A673 (cell line): ENCODE results near the gene RASA3. TPM values are rescaled to one million over a fixed set of nuclear protein-coding genes. Genes with fewer than 3 reads are reported as not detected.

Source experiments
- BruUV-seq: library from RNA; stranded (reverse); fragments of 400-500 nt; replicated peaks from 2 replicates; lab custom pipeline; 2021; lab: Mats Ljungman, UMichigan
- CTCF ChIA-PET: fragments of 300-600 bp; sonication (Branson Sonifier 250); formaldehyde crosslinking; loops from one replicate; lab custom pipeline; 2022; ENCODE audit warnings: antibody characterized with exemption; lab: Charles Lee
- POLR2A ChIA-PET: fragments of 300-600 bp; sonication (Branson Sonifier 250); formaldehyde crosslinking; loops from one replicate; lab custom pipeline; 2022; ENCODE audit warnings: antibody characterized with exemption; ENCODE audit not compliant: low non-redundant PET; lab: Charles Lee
- DNase-seq: peaks from one replicate; pipeline ENCODE4 v3.0.0-alpha.2; 2015; ENCODE audit warnings: low spot score
- H3K27ac ChIP-seq: fragments of 200-600 bp; sonication (generic); 2 replicates; pipeline ENCODE4 v1.5.1; 2016; ENCODE audit warnings: mixed run types, low read depth, mild to moderate bottlenecking, mixed read lengths, antibody characterized with exemption, low read length; ENCODE audit not compliant: poor library complexity, severe bottlenecking
- H3K27me3 ChIP-seq: fragments of 200-600 bp; sonication (generic); replicated peaks from 2 replicates; pipeline ENCODE4 v1.6.1; 2017; ENCODE audit warnings: mixed run types, low read depth, mild to moderate bottlenecking, mixed read lengths, antibody characterized with exemption, low read length; ENCODE audit not compliant: insufficient read depth, poor library complexity
- H3K36me3 ChIP-seq: fragments of 200-600 bp; sonication (generic); 2 replicates; pipeline ENCODE4 v1.6.1; 2016; ENCODE audit warnings: mixed run types, mild to moderate bottlenecking, mixed read lengths, antibody characterized with exemption, low read length; ENCODE audit not compliant: insufficient read depth, poor library complexity, severe bottlenecking
- H3K4me1 ChIP-seq: fragments of 200-600 bp; sonication (generic); 2 replicates; pipeline ENCODE4 v1.6.1; 2017; ENCODE audit warnings: mixed run types, mild to moderate bottlenecking, mixed read lengths, antibody characterized with exemption, low read length; ENCODE audit not compliant: insufficient read depth, poor library complexity, severe bottlenecking
- H3K4me3 ChIP-seq: fragments of 200-600 bp; sonication (generic); 2 replicates; pipeline ENCODE4 v1.5.1; 2016; ENCODE audit warnings: low read depth, mixed run types, mild to moderate bottlenecking, mixed read lengths, low read length; ENCODE audit not compliant: poor library complexity, severe bottlenecking
- H3K9me3 ChIP-seq: fragments of 200-600 bp; sonication (generic); 2 replicates; pipeline ENCODE4 v1.6.1; 2016; ENCODE audit warnings: mixed run types, low read depth, mild to moderate bottlenecking, mixed read lengths, antibody characterized with exemption, low read length; ENCODE audit not compliant: poor library complexity, severe bottlenecking
- CTCF ChIP-seq: fragments of 300-800, 200-600 bp; sonication (generic); conservative IDR thresholded peaks from 2 replicates; pipeline ENCODE4 v1.5.1; 2017; ENCODE audit warnings: low read depth, mild to moderate bottlenecking, antibody characterized with exemption, low read length, moderate library complexity, mixed read lengths
- EZH2 ChIP-seq: fragments of 200-600 bp; sonication (generic); IDR thresholded peaks from 2 replicates; pipeline ENCODE4 v1.6.1; 2017; ENCODE audit warnings: borderline replicate concordance, low read depth, mild to moderate bottlenecking, mixed read lengths, antibody characterized with exemption, low read length; ENCODE audit not compliant: poor library complexity, severe bottlenecking
- intact Hi-C: fragments of 100-400 bp; cut with micrococcal nuclease; formaldehyde crosslinking; loops from one replicate; pipeline ENCODE4 v1.10.0; 2022; ENCODE audit not compliant: unreplicated experiment
- total RNA-seq: library from RNA; stranded (reverse); gene quantifications from 2 replicates; pipeline ENCODE4 v1.2.3, GENCODE V29; 2021

RASA3 gene
- total RNA-seq, 1 experiment from 2014 or later: 22.1 TPM

DNA sequence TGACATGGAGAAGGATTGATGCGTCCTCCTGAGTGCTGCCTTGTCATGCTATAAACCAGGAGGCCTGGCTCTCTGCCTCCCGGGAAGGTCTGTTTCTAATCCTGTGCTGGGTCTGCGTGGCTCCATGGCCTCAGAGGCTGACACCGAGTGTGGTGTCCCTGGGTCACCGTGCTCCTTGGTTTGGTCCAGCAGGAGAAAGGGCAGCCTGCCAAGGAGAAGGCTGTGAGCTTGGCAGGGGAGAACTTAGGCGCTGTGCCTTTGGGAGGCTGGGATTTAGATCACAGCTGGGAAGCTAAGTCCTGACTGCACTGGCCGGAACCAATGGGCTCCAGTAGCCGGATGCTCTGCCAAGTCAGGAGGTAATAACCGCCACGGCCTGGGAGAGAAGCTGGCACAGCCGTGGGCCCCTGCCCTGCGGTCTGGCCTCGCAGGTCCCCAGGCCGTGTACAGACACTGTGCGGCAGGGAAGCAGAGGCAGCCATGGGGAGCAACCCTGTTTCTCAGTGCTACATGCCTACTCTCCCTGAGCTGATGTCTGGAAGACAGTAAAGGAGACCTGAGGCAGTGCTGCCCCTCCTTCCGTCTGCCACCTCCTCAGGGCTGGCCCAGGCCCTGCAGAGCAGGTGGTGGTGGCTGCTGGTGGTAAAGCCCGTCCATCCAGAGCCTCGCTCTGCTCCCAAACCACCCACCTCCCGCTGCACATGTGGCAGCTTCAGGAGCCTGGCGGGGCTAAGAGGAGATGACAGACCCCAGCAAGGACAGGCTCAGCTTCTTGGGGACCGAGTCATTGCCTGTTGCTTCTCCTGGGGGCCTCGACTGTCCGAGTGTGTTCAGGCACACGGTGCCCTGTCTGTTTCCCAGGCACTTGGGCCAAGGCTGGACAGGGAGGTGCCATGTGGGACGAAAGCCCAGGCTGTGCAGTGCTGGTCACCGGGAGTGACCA is 203.5 kb downstream of the RASA3 start:
- POLR2A ChIA-PET: no interaction called here
- H3K27ac ChIP-seq: no peak overlapping the region
- BruUV-seq: no TSS peak

More for the DNA sequence above, 203.5 kb downstream of the RASA3 start:
- no peak for DNase-seq
- Histone ChIP-seq H3K36me3 (no peaks in the 10 kb centered on the region), H3K4me1 (no peaks in the 10 kb centered on the region), H3K27me3 (no peaks in the 10 kb centered on the region), H3K9me3 (no peaks in the 10 kb centered on the region), H3K4me3 (no peak overlapping the region)
- TF ChIP-seq CTCF: no peak
- no peak for TF ChIP-seq EZH2
- CTCF ChIA-PET: no interaction called here
- intact Hi-C loops: no loop called here

Other genes starting within 250 kb of the RASA3 start
- gene C13orf46, start 158.5 kb downstream of the RASA3 start, total RNA-seq: 3.1 and 3.6 TPM in 2 replicates
- gene CFAP97D2, start 46.6 kb upstream of the RASA3 start, total RNA-seq: not detected in 2 replicates
- gene CDC16, start 102.3 kb upstream of the RASA3 start, total RNA-seq: 61.1 and 63.3 TPM in 2 replicates
- 32.0 and 34.5 TPM in 2 replicates for gene UPF3A, start 149.0 kb upstream of the RASA3 start, total RNA-seq
- gene CHAMP1, start 181.9 kb upstream of the RASA3 start, total RNA-seq: 31.8 and 32.3 TPM in 2 replicates